GM10248 (cell line): ENCODE measurements around the gene TP53I13.

Source experiments
- CTCF ChIA-PET: fragments of 300-600 bp; sonication (Branson Sonifier 250); formaldehyde crosslinking; extraction: SDS; loops from one replicate; lab custom pipeline; 2021; ENCODE audit warnings: antibody characterized with exemption; lab: Yijun Ruan, JAX
- POLR2A ChIA-PET: fragments of 350-650 bp; sonication (Branson Sonifier 250); formaldehyde crosslinking; extraction: SDS; loops from one replicate; lab custom pipeline; 2020; ENCODE audit warnings: antibody characterized with exemption; lab: Yijun Ruan, JAX
- DNase-seq: peaks from one replicate; pipeline ENCODE4 v3.0.0; 2012; ENCODE audit errors: extremely low spot score
- CTCF ChIP-seq: IDR thresholded peaks from 2 replicates; pipeline ENCODE4 v1.5.1; 2012; ENCODE audit warnings: mild to moderate bottlenecking, low read depth; ENCODE audit errors: extremely low read depth, missing control alignments, control extremely low read depth

TP53I13 gene

GRCh38 chr17:29568331-29569244, at the start of gene TP53I13:
Gene TP53I13, plus strand, starts transcription at chr17:29568701. Its CDS starts 58 bp downstream, at chr17:29568759.
- no peak for TF ChIP-seq CTCF
- POLR2A ChIA-PET = interaction anchor here (0.6 kb wide), 1 partner anchor 54 kb away, joined by 6 read pairs; no protein-coding TSS in a partner anchor
- peak; percentile 89 for DNase-seq
- CTCF ChIA-PET = interaction anchor here (0.6 to 12.2 kb wide), 15 partner anchors 11 to 603 kb away, joined by 3 to 94 read pairs (median 6); no protein-coding TSS in a partner anchor

GRCh38 chr17:29524692-29525091, 43.8 kb upstream of the TP53I13 start:
- POLR2A ChIA-PET = no interaction called here
- TF ChIP-seq CTCF = no peak
- CTCF ChIA-PET = interaction anchor here (1.4 to 7.1 kb wide), 3 partner anchors 11 to 93 kb away, joined by 3 to 53 read pairs (median 4); no protein-coding TSS in a partner anchor
- no peak for DNase-seq

GRCh38 chr17:29526322-29526721, 42.2 kb upstream of the TP53I13 start:
- DNase-seq = no peak
- CTCF ChIA-PET = interaction anchor here (7.1 kb wide), 1 partner anchor 9 kb away, joined by 53 read pairs; no protein-coding TSS in a partner anchor
- no peak for TF ChIP-seq CTCF
- POLR2A ChIA-PET = no interaction called here

GRCh38 chr17:29533976-29534375, 34.5 kb upstream of the TP53I13 start:
- DNase-seq = no peak
- no peak for TF ChIP-seq CTCF
- ChIA-PET CTCF (interaction anchor here (0.7 to 4.5 kb wide), 10 partner anchors 10 to 164 kb away, joined by 3 to 53 read pairs (median 4); no protein-coding TSS in a partner anchor), POLR2A (no interaction called here)

- TF ChIP-seq CTCF = no peak
- no peak for DNase-seq
- POLR2A ChIA-PET = no interaction called here
- CTCF ChIA-PET = interaction anchor here (1.4 kb wide), 1 partner anchor 73 kb away, joined by 3 read pairs; no protein-coding TSS in a partner anchor
These were observed 24.4 kb upstream of the TP53I13 start for GRCh38 chr17:29544066-29544465.

GRCh38 chr17:29546085-29546484, 22.4 kb upstream of the TP53I13 start:
- ChIA-PET POLR2A (no interaction called here), CTCF (interaction anchor here (1.2 to 2.3 kb wide), 5 partner anchors 10 to 175 kb away, joined by 3 to 16 read pairs (median 4); partner anchors contain the start of gene ABHD15)
- TF ChIP-seq CTCF = no peak
- no peak for DNase-seq
